Stomach (tissue), 19 donors: ENCODE measurements around the gene SIT1. TPM values are rescaled to one million over a fixed set of nuclear protein-coding genes. Genes with fewer than 3 reads are reported as not detected.

Source experiments
- DNase-seq, 2 donors: peaks; one replicate each; pipeline versions ENCODE4 v3.0.0 to v3.0.0-alpha.2; 2013 to 2019
- H3K27ac ChIP-seq, 5 donors: fragments of 200-600 bp in 4 of 5; sonication (generic) in 4 of 5; one replicate each; pipeline ENCODE4 v1.5.1; 2013 to 2019; ENCODE audit warnings: mild to moderate bottlenecking in 1 of 5, moderate library complexity in 1 of 5
- H3K27me3 ChIP-seq, 3 donors: fragments of 200-600 bp; sonication (generic); one replicate each; pipeline ENCODE4 v1.5.1; 2017 to 2019; ENCODE audit warnings: mixed run types in 1 of 3
- H3K36me3 ChIP-seq, 4 donors: fragments of 200-600 bp; sonication (generic); 1 replicate in 3 of 4; 2 replicates in 1 of 4; pipeline ENCODE4 v1.5.1; 2016 to 2019
- H3K4me1 ChIP-seq, 4 donors: fragments of 200-600 bp; sonication (generic); one replicate each; pipeline ENCODE4 v1.5.1; 2016 to 2019
- H3K4me3 ChIP-seq, 4 donors: fragments of 200-600 bp; sonication (generic) in 3 of 4; one replicate each; pipeline ENCODE4 v1.5.1; 2016 to 2019; ENCODE audit warnings: mild to moderate bottlenecking in 1 of 4
- H3K9me3 ChIP-seq, 4 donors: fragments of 200-600 bp; sonication (generic); one replicate each; pipeline ENCODE4 v1.5.1; 2016 to 2019
- EP300 ChIP-seq: sonication (generic); formaldehyde crosslinking; IDR thresholded peaks from one replicate; pipeline ENCODE4 v1.6.1; 2017; ENCODE audit warnings: antibody characterized with exemption
- POLR2A ChIP-seq, 4 donors: fragments of 450-650 bp; IDR thresholded peaks; one replicate each; pipeline ENCODE4 v1.6.1; 2016; ENCODE audit warnings: antibody characterized with exemption in 4 of 4, control low read depth in 2 of 4, mild to moderate bottlenecking in 1 of 4, moderate library complexity in 1 of 4
- POLR2AphosphoS5 ChIP-seq, 3 donors: sonication (generic); formaldehyde crosslinking; IDR thresholded peaks; one replicate each; pipeline ENCODE4 v1.6.1; 2016; ENCODE audit warnings: antibody characterized with exemption in 3 of 3
- WGBS, 5 donors: extraction: QIAGEN DNeasy Blood & Tissue Kit in 3 of 5; methylation state at CpG; one replicate each; pipeline versions ENCODE4 v1.1.5 to v1.1.7; 2013 to 2018; 5-methylcytosine and 5-hydroxymethylcytosine counted together
- intact Hi-C: fragments of 100-400 bp; cut with DNase I; formaldehyde crosslinking; loops from one replicate; pipeline ENCODE4 v1.15.1; 2023; ENCODE audit warnings: low total_unique reads
- long read RNA-seq, 10 donors: transcript quantifications; one replicate each; lab custom pipeline, GENCODE V29; 2026
- polyA plus RNA-seq, 3 donors: library from polyadenylated mRNA; stranded (reverse); fragments of 200-250 nt; gene quantifications; one replicate each; pipeline ENCODE4 v1.2.3, GENCODE V29; 2013
- total RNA-seq, 5 donors: library from RNA; depleted of rRNA; stranded (reverse); fragments of >200 nt; gene quantifications; one replicate each; pipeline versions ENCODE4 v1.1.0 to v1.2.3, GENCODE V29; 2014 to 2016
- TF ChIP-seq, protein P1 (sequence below), 7 experiments: fragments of 450-650 bp in 4 of 7; fragments of 200-600 bp in 3 of 7; sonication (generic) in 3 of 7; IDR thresholded peaks; one replicate each; pipeline ENCODE4 v1.5.1; 2016 to 2019; ENCODE audit warnings: antibody characterized with exemption in 7 of 7, control low read depth in 2 of 7, mild to moderate bottlenecking in 1 of 7
- donor health status: healthy with polysubstance abuse.
- donor health status: Bipolar disorder and iron deficiency.
- donor health status: healthy.

SIT1 gene, protein sequence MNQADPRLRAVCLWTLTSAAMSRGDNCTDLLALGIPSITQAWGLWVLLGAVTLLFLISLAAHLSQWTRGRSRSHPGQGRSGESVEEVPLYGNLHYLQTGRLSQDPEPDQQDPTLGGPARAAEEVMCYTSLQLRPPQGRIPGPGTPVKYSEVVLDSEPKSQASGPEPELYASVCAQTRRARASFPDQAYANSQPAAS
- total RNA-seq (1 to 10 TPM in 2 of 5 donors, not detected in 3; 2.0 to 2.3 TPM), polyA plus RNA-seq (1 to 10 TPM in 1 of 3 donors, under 1 TPM in 2; 0.62 to 1.1 (median 0.95) TPM)
- long read RNA-seq, donor 1, result 0 reads
- long read RNA-seq, donor 2, result 0 reads
- long read RNA-seq, donor 3, result 0 reads
- long read RNA-seq, donor 4, result 0 reads
- long read RNA-seq, donor 5, result 0 reads
- long read RNA-seq, donor 6, partial matches to known transcripts, result 0 of 3 reads
- long read RNA-seq, donor 6, other reads (novel, unspliced or antisense), result 0 of 3 reads
- long read RNA-seq, donor 7, partial matches to known transcripts, result 0 of 1 reads
- long read RNA-seq, donor 7, other reads (novel, unspliced or antisense), result 0 of 1 reads
- long read RNA-seq, donor 8, partial matches to known transcripts, result 0 of 1 reads
- long read RNA-seq, donor 8, other reads (novel, unspliced or antisense), result 0 of 1 reads
- long read RNA-seq, donor 9, result 0 reads
- long read RNA-seq, donor 10, result 0 reads

DNA sequence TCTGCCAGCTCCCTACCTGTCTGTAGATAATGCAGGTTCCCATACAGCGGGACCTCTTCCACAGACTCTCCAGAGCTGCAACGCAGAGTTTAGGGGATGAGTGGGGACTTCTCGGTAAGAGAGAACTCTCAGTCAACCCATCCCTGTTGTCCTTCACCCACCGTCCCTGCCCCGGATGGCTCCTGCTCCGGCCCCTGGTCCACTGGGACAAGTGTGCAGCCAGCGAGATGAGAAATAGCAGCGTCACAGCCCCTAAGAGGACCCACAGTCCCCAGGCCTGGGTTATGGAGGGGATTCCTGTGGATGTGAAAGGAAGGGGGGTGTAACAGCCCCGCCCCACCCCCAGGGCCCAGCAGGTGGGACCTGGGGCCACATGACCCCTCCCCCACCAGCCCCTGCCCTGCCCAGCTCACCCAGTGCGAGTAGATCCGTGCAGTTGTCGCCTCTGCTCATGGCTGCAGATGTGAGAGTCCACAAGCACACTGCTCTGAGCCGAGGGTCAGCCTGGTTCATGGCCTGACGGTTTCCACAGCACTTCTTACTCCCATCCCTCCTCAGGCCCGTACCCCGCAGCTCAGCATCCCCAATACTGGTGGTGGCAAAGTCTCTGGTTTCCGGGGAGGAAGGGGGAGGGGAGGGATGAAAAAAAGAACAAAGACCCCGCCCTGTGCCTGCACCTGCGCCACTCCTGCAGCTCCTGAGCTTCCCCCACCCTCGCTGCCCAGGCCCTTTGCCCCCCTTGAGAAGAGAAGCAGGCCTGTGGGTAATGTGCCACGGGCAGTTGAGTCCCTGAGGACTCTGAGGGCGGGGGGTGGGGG is at the start of gene SIT1:
Gene SIT1 (minus strand): TSS at position 591 of the 818 bp plus-strand sequence. CDS start 78 bp downstream, at position 513.
- Histone ChIP-seq H3K9me3 (no peaks in the 10 kb centered on the region), H3K4me3 (peak within 1 kb of the TSS; percentile 20 to 39 (median 27)), H3K4me1 (peaks cover 17 to 59% (median 24%) of the 10 kb centered on the region in 4 donors), H3K27ac (peak within 1 kb of the TSS; percentile 36 to 63 (median 56)), H3K36me3 (no peaks in the 10 kb centered on the region), H3K27me3 (no peaks in the 10 kb centered on the region)
- 63 to 78% (median 73%) methylated on average over 15 to 22 of the region's 22 CpGs for WGBS, 5 donors
- peak in 1 of 2 donors; percentile 28 for DNase-seq
- TF ChIP-seq POLR2A (IDR thresholded peaks at IDR 0.05), result no peak
- no peak for TF ChIP-seq POLR2AphosphoS5 (IDR thresholded peaks at IDR 0.05)
- TF ChIP-seq, protein P1, sequence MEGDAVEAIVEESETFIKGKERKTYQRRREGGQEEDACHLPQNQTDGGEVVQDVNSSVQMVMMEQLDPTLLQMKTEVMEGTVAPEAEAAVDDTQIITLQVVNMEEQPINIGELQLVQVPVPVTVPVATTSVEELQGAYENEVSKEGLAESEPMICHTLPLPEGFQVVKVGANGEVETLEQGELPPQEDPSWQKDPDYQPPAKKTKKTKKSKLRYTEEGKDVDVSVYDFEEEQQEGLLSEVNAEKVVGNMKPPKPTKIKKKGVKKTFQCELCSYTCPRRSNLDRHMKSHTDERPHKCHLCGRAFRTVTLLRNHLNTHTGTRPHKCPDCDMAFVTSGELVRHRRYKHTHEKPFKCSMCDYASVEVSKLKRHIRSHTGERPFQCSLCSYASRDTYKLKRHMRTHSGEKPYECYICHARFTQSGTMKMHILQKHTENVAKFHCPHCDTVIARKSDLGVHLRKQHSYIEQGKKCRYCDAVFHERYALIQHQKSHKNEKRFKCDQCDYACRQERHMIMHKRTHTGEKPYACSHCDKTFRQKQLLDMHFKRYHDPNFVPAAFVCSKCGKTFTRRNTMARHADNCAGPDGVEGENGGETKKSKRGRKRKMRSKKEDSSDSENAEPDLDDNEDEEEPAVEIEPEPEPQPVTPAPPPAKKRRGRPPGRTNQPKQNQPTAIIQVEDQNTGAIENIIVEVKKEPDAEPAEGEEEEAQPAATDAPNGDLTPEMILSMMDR (IDR thresholded peaks at IDR 0.05), result no peak
- TF ChIP-seq EP300, result no peak
- intact Hi-C loops, result no loop called here

DNA sequence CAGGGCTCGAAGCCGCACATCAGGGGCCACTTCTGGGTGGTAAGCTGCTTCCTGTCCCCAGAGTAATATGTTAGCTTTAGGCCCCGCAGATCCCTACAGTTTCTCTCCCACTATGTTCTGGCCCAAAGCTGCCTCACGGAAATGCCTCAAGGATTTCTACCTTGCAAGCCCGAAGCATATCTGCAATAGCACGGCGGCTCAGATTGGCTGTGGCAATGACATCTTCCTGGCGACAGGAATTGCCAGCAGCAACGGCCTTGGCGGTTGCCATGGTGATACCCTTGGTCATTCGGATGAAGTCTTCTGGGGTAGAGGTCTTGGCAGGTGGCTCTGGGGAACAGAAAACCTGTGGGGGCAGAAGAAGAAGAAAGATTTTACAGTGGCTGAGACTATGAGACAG is 49.3 kb upstream of the SIT1 start:
- no peak for DNase-seq
- TF ChIP-seq POLR2A (IDR thresholded peaks at IDR 0.05) (no peak), EP300 (no peak)
- TF ChIP-seq, protein P1 (IDR thresholded peaks at IDR 0.05), result no peak
- peaks cover 82 to 93% (median 88%) of the 10 kb centered on the region in 4 donors for H3K36me3 ChIP-seq
- no peaks in the 10 kb centered on the region for H3K27me3 ChIP-seq
- peaks cover 24 to 33% (median 28%) of the 10 kb centered on the region in 4 donors for H3K4me1 ChIP-seq
- no peak overlapping the region for H3K4me3 ChIP-seq
- intact Hi-C loops, result no loop called here
- H3K27ac ChIP-seq, result peak overlapping the region in 2 of 5 donors; percentile 96 to 97
- WGBS, 5 donors, result 83 to 91% (median 87%) methylated on average over 11 of the region's 11 CpGs
- no peaks in the 10 kb centered on the region for H3K9me3 ChIP-seq

DNA sequence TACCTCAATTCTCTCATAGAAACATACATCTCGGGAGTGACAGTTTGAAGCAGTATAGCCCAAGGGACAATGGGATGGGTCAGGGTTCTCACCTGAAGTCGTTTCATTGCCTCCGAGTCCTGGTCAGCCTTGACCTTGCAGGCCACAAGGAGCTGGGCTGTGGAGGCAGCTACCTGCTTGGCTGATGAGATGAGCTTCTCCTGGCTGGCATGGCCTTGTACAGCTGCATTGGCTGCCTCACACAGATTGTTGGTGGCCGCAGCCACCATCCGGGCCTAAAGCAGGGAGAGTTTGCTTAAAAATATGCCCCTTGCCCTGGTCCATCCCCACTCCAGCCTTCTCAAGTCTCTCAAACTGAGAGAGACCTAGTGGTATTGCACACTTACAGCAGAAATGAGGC is 47.5 kb upstream of the SIT1 start:
- H3K9me3 ChIP-seq, result no peaks in the 10 kb centered on the region
- H3K27me3 ChIP-seq, result no peaks in the 10 kb centered on the region
- peak overlapping the region in 4 of 5 donors; percentile 73 to 97 (median 94) for H3K27ac ChIP-seq
- peaks cover 26 to 47% (median 37%) of the 10 kb centered on the region in 4 donors for H3K4me1 ChIP-seq
- intact Hi-C loops, result no loop called here
- TF ChIP-seq EP300 (no peak), POLR2AphosphoS5 (IDR thresholded peaks at IDR 0.05) (no peak), POLR2A (IDR thresholded peaks at IDR 0.05) (no peak)
- TF ChIP-seq, protein P1 (IDR thresholded peaks at IDR 0.05), result no peak
- no peak for DNase-seq
- 82 to 90% (median 88%) methylated on average over 5 of the region's 5 CpGs for WGBS, 5 donors
- no peak overlapping the region for H3K4me3 ChIP-seq
- peaks cover 64 to 75% (median 70%) of the 10 kb centered on the region in 4 donors for H3K36me3 ChIP-seq

DNA sequence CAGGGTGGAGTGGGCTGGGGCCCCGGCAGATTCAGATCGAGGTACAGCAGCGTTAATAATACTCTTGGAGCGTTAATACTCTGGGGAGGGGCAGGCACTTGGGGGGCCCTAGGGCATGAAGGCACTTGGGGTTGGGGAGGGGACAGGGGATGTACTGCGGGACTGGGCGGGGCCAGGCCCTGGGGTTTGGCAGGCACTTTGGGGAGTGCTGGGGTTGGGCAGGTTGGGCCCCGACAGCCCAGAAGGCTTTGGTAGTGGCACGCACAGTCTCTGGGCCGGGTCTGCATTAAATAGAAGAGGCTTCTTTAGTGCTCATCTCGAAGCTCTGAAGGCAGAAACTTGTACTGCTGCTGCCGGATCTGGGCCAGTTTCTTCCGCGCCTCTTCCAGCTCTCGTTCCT is 46.8 kb upstream of the SIT1 start:
- intact Hi-C loops, result no loop called here
- Histone ChIP-seq H3K36me3 (peaks cover 56 to 67% (median 62%) of the 10 kb centered on the region in 4 donors), H3K27me3 (no peaks in the 10 kb centered on the region), H3K9me3 (no peaks in the 10 kb centered on the region), H3K4me3 (no peak overlapping the region), H3K27ac (peak overlapping the region; percentile 64 to 97 (median 92)), H3K4me1 (peaks cover 26 to 47% (median 37%) of the 10 kb centered on the region in 4 donors)
- DNase-seq, result no peak
- WGBS, 5 donors, result 62 to 84% (median 79%) methylated on average over 14 of the region's 14 CpGs
- TF ChIP-seq, protein P1 (IDR thresholded peaks at IDR 0.05), result no peak
- no peak for TF ChIP-seq POLR2AphosphoS5 (IDR thresholded peaks at IDR 0.05)
- no peak for TF ChIP-seq POLR2A (IDR thresholded peaks at IDR 0.05)
- TF ChIP-seq EP300, result no peak
